BJ (cell line): ENCODE data around the gene OPCML. TPM values are rescaled to one million over a fixed set of nuclear protein-coding genes. Genes with fewer than 3 reads are reported as not detected.

Experiments used
- CTCF ChIA-PET: fragments of 350-600 bp; formaldehyde crosslinking; extraction: SDS; loops from one replicate; lab custom pipeline; 2021; ENCODE audit warnings: antibody characterized with exemption, inconsistent platforms; lab: Yijun Ruan, JAX
- POLR2A ChIA-PET: fragments of 300-600 bp; sonication (Branson Sonifier 250); formaldehyde crosslinking; extraction: SDS; loops from one replicate; lab custom pipeline; 2021; ENCODE audit warnings: antibody characterized with exemption; lab: Charles Lee
- DNase-seq: peaks from one replicate; pipeline ENCODE4 v3.0.0-alpha.2; 2011; ENCODE audit warnings: low read depth
- H3K27me3 ChIP-seq: 2 replicates; pipeline ENCODE4 v1.6.0; 2011; ENCODE audit warnings: low read length; ENCODE audit not compliant: control insufficient read depth, insufficient read depth
- H3K36me3 ChIP-seq: 2 replicates; pipeline ENCODE4 v1.5.1; 2011; ENCODE audit warnings: low read length; ENCODE audit not compliant: control insufficient read depth, insufficient read depth
- H3K4me3 ChIP-seq: 2 replicates; pipeline ENCODE4 v1.5.1; 2011; ENCODE audit warnings: low read depth, mild to moderate bottlenecking, control low read depth, low read length
- polyA plus RNA-seq: library from polyadenylated mRNA; depleted of rRNA; stranded (reverse); fragments of >200 nt; gene quantifications from 2 replicates; pipeline ENCODE4 v1.2.3, GENCODE V29; 2011
- TF ChIP-seq, protein P1 (sequence below): IDR thresholded peaks from 2 replicates; pipeline ENCODE4 v1.5.1; 2011; ENCODE audit warnings: low read depth, mild to moderate bottlenecking, control low read depth, inconsistent platforms, low read length, moderate library complexity; ENCODE audit not compliant: insufficient read depth

OPCML gene
- polyA plus RNA-seq, 1 experiment, result 2.0 TPM

DNA sequence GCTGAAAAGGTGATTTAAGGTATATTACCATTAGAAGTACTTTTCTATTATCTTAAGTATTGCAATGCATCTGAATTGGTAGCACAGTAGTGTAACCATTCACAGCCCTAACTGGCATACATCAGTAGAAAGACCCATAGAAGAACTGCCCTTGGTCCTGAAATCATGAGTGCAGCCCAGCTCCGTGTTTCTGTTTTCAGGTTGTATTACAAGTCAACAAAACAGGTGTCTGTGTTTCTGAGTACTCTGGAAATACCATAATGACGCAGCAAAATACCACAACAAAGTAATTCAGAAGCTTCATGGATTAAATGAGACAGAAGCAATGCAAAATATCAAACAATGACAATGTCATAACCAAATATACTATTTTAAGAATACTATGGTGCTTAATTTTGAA lies 226.3 kb downstream of the OPCML start:
- H3K36me3 ChIP-seq, result no peaks in the 10 kb centered on the region
- H3K27me3 ChIP-seq, result no peaks in the 10 kb centered on the region
- no peak overlapping the region for H3K4me3 ChIP-seq
- CTCF ChIA-PET, result no interaction called here
- TF ChIP-seq, protein P1, sequence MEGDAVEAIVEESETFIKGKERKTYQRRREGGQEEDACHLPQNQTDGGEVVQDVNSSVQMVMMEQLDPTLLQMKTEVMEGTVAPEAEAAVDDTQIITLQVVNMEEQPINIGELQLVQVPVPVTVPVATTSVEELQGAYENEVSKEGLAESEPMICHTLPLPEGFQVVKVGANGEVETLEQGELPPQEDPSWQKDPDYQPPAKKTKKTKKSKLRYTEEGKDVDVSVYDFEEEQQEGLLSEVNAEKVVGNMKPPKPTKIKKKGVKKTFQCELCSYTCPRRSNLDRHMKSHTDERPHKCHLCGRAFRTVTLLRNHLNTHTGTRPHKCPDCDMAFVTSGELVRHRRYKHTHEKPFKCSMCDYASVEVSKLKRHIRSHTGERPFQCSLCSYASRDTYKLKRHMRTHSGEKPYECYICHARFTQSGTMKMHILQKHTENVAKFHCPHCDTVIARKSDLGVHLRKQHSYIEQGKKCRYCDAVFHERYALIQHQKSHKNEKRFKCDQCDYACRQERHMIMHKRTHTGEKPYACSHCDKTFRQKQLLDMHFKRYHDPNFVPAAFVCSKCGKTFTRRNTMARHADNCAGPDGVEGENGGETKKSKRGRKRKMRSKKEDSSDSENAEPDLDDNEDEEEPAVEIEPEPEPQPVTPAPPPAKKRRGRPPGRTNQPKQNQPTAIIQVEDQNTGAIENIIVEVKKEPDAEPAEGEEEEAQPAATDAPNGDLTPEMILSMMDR, result no peak
- POLR2A ChIA-PET, result no interaction called here
- DNase-seq, result no peak

DNA sequence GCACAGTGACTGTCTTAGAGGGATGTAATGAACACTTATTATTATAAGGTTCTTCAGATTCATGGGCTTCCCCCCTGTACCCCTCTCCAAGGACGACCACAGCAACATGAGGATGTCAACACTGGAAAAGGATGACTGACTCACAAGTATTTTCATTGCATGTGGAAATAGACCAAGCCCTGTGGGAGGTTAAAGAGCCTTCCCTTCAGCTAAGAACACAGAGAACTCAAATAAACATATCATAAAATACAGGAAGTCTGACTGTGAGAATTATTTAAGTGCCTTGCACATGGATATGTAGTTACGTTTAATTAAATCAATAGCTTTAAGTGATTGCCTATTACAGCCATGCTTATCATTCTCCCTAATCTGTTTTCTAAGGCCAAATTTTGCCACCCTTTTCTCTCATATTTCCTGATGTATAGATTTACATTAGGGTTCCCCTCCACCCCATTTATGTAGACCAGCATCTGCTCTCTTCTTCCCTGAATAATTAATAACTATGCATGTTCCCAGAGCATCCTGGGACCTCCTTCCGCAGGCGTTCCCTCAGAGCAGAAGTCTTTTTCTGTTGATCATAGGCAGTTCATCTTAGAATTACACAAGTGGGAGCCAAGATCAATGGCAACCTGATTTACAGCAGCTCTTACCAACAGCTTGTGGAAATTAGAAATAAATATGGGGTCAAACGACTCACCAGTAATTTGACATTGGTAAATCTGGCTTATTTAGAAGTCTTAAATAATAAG lies 226.9 kb downstream of the OPCML start:
- no peak overlapping the region for H3K4me3 ChIP-seq
- ChIA-PET POLR2A (no interaction called here), CTCF (no interaction called here)
- TF ChIP-seq, protein P1, result no peak
- no peaks in the 10 kb centered on the region for H3K27me3 ChIP-seq
- H3K36me3 ChIP-seq, result no peaks in the 10 kb centered on the region
- no peak for DNase-seq

DNA sequence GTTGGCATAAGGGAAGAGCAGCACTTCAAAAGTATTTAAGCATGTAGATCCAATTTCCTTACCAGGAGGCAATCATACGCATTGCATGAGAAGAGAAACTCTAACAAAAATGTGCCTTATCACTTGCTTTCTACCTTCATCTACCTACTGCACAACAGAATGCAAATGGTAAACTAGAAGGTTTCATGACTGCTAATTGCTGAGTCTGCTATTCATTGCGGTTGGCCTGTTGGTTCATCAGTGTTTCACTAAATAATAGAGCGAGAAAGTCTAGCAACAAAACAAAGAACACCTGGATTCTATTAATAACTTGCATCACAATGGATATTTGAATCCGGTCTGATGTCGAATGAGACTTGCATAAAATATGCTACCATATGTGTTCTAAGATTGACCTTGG lies 229.0 kb downstream of the OPCML start:
- no peaks in the 10 kb centered on the region for H3K27me3 ChIP-seq
- POLR2A ChIA-PET, result no interaction called here
- no peak overlapping the region for H3K4me3 ChIP-seq
- no peak for DNase-seq
- CTCF ChIA-PET, result no interaction called here
- TF ChIP-seq, protein P1, result no peak
- H3K36me3 ChIP-seq, result no peaks in the 10 kb centered on the region

- ChIA-PET POLR2A (no interaction called here), CTCF (interaction anchor here (0.6 kb wide), 1 partner anchor 24 kb away, joined by 3 read pairs; no protein-coding TSS in a partner anchor)
- TF ChIP-seq, protein P1, result no peak
- H3K27me3 ChIP-seq, result no peaks in the 10 kb centered on the region
- H3K36me3 ChIP-seq, result no peaks in the 10 kb centered on the region
- H3K4me3 ChIP-seq, result no peak overlapping the region
- DNase-seq, result no peak
These were observed 230.2 kb downstream of the OPCML start for GRCh38 chr11:133302056-133302455.

- DNase-seq, result no peak
- no peaks in the 10 kb centered on the region for H3K27me3 ChIP-seq
- ChIA-PET CTCF (no interaction called here), POLR2A (no interaction called here)
- no peak overlapping the region for H3K4me3 ChIP-seq
- TF ChIP-seq, protein P1, result no peak
- no peaks in the 10 kb centered on the region for H3K36me3 ChIP-seq
These were observed 231.6 kb downstream of the OPCML start for GRCh38 chr11:133300666-133301065.
